Erythroblast (primary cell): Measurements from ENCODE around the gene NTSR2.

ENCODE experiments used
- GATA1 ChIP-seq: IDR thresholded peaks from 2 replicates; pipeline ENCODE4 v1.6.1; 2011; ENCODE audit warnings: low read depth, mild to moderate bottlenecking, control low read depth, low read length, moderate library complexity
- POLR2A ChIP-seq: IDR thresholded peaks from 2 replicates; pipeline ENCODE4 v1.6.1; 2011; ENCODE audit warnings: mild to moderate bottlenecking, low read length

GRCh38 chr2:11710210-11710609, 40.2 kb upstream of the NTSR2 start:
- TF ChIP-seq POLR2A, result no peak
- no peak for TF ChIP-seq GATA1
